GM23338 (cell line): ENCODE data around the gene PCDHGA9. TPM values are rescaled to one million over a fixed set of nuclear protein-coding genes. Genes with fewer than 3 reads are reported as not detected.

ENCODE experiments used
- ATAC-seq: fragments of 200-7000 bp; cut with Tn5 transposase; 3 replicates; pipeline ENCODE4 v1.9.1; 2020
- DNase-seq: peaks from one replicate; pipeline ENCODE4 v3.0.0-alpha.2; 2015; ENCODE audit warnings: low spot score
- H2AFZ ChIP-seq: fragments of 200-600 bp; sonication (generic); 2 replicates; pipeline ENCODE4 v1.8.0; 2016; ENCODE audit warnings: antibody characterized with exemption, mild to moderate bottlenecking, moderate library complexity
- H3F3A ChIP-seq: fragments of 200-600 bp; sonication (generic); replicated peaks from 2 replicates; pipeline ENCODE4 v1.8.0; 2017; ENCODE audit warnings: antibody characterized with exemption, mixed run types, low read depth
- H3K27ac ChIP-seq: fragments of 200-600 bp; sonication (generic); 2 replicates; pipeline ENCODE4 v1.6.1; 2016; ENCODE audit warnings: low read depth
- H3K27me3 ChIP-seq: fragments of 200-600 bp; sonication (generic); 2 replicates; pipeline ENCODE4 v1.8.0; 2016; ENCODE audit warnings: mild to moderate bottlenecking, mixed run types, moderate library complexity; ENCODE audit not compliant: insufficient read depth
- H3K36me3 ChIP-seq: fragments of 200-600 bp; sonication (generic); 2 replicates; pipeline ENCODE4 v1.8.0; 2016; ENCODE audit warnings: mild to moderate bottlenecking; ENCODE audit not compliant: insufficient read depth
- H3K4me1 ChIP-seq: fragments of 200-600 bp; sonication (generic); 2 replicates; pipeline ENCODE4 v1.8.0; 2016; ENCODE audit warnings: mild to moderate bottlenecking, moderate library complexity; ENCODE audit not compliant: insufficient read depth
- H3K4me2 ChIP-seq: fragments of 200-600 bp; sonication (generic); 2 replicates; pipeline ENCODE4 v1.7.1; 2017; ENCODE audit warnings: mixed run types
- H3K4me3 ChIP-seq: fragments of 200-600 bp; sonication (generic); 2 replicates; pipeline ENCODE4 v1.6.1; 2016; ENCODE audit warnings: mixed run types
- H3K79me2 ChIP-seq: fragments of 200-600 bp; sonication (generic); replicated peaks from 2 replicates; pipeline ENCODE4 v1.8.0; 2017; ENCODE audit warnings: mild to moderate bottlenecking; ENCODE audit not compliant: insufficient read depth
- H3K9me2 ChIP-seq: fragments of 200-600 bp; sonication (generic); 2 replicates; pipeline ENCODE4 v1.8.0; 2017; ENCODE audit not compliant: insufficient read depth
- H4K20me1 ChIP-seq: fragments of 200-600 bp; sonication (generic); replicated peaks from 2 replicates; pipeline ENCODE4 v1.8.0; 2017; ENCODE audit warnings: mild to moderate bottlenecking; ENCODE audit not compliant: insufficient read depth
- H3K27ac Mint-ChIP-seq: 2 replicates; pipeline ENCODE4 v1.8.0; 2020; ENCODE audit warnings: inconsistent platforms, mild to moderate bottlenecking, moderate library complexity, mixed read lengths
- H3K27me3 Mint-ChIP-seq: 3 replicates; pipeline ENCODE4 v1.8.0; 2022; ENCODE audit warnings: low read depth, mild to moderate bottlenecking, moderate library complexity, mixed read lengths, inconsistent platforms; ENCODE audit not compliant: insufficient read depth, poor library complexity
- H3K36me3 Mint-ChIP-seq: 3 replicates; pipeline ENCODE4 v1.8.0; 2021; ENCODE audit warnings: low read depth, mild to moderate bottlenecking, inconsistent platforms, moderate library complexity, mixed read lengths
- H3K4me1 Mint-ChIP-seq: 3 replicates; pipeline ENCODE4 v1.8.0; 2020; ENCODE audit warnings: mild to moderate bottlenecking, inconsistent platforms, mixed read lengths
- H3K4me3 Mint-ChIP-seq: 3 replicates; pipeline ENCODE4 v1.8.0; 2021; ENCODE audit warnings: moderate library complexity, mild to moderate bottlenecking, inconsistent platforms, mixed read lengths
- H3K9me3 Mint-ChIP-seq: 3 replicates; pipeline ENCODE4 v1.8.0; 2020; ENCODE audit warnings: moderate library complexity, mild to moderate bottlenecking, inconsistent platforms, mixed read lengths
- CREB1 ChIP-seq: fragments of 250-450 bp; sonication (Bioruptor Pico); IDR thresholded peaks from 2 replicates; pipeline ENCODE4 v1.5.0; 2020; ENCODE audit warnings: low read depth, mild to moderate bottlenecking, moderate library complexity
- EZH2 ChIP-seq: fragments of 200-600 bp; sonication (generic); IDR thresholded peaks from one replicate; pipeline ENCODE4 v1.8.0; 2017; ENCODE audit warnings: antibody characterized with exemption, mild to moderate bottlenecking, low read depth; ENCODE audit not compliant: unreplicated experiment
- EZH2phosphoT487 ChIP-seq: fragments of 200-600 bp; sonication (generic); IDR thresholded peaks from one replicate; pipeline ENCODE4 v1.8.1; 2018; ENCODE audit warnings: antibody characterized with exemption; ENCODE audit not compliant: unreplicated experiment
- JUNB ChIP-seq: IDR thresholded peaks from one replicate; pipeline ENCODE4 v1.6.1; 2016; ENCODE audit warnings: antibody characterized with exemption; ENCODE audit not compliant: unreplicated experiment
- NANOG ChIP-seq: IDR thresholded peaks from 2 replicates; pipeline ENCODE4 v1.6.1; 2016; ENCODE audit warnings: antibody characterized with exemption, borderline replicate concordance
- POLR2AphosphoS5 ChIP-seq: IDR thresholded peaks from 2 replicates; pipeline ENCODE4 v1.6.1; 2016; ENCODE audit warnings: antibody characterized with exemption, low read depth
- STAT1 ChIP-seq: IDR thresholded peaks from one replicate; pipeline ENCODE4 v1.6.1; 2016; ENCODE audit warnings: antibody characterized with exemption; ENCODE audit not compliant: unreplicated experiment
- ZNF114 ChIP-seq: fragments of 250-450 bp; sonication (Bioruptor Pico); IDR thresholded peaks from 2 replicates; pipeline ENCODE4 v1.5.0; 2020; ENCODE audit warnings: mild to moderate bottlenecking, moderate library complexity
- ZNF331 ChIP-seq: fragments of 250-450 bp; sonication (Bioruptor Pico); IDR thresholded peaks from 2 replicates; pipeline ENCODE4 v1.5.0; 2020; ENCODE audit warnings: low read depth, mild to moderate bottlenecking, moderate library complexity
- polyA plus RNA-seq: library from polyadenylated mRNA; unstranded; fragments of >200 nt; fragmentation: Nextera tagmentation; extraction: Ambion mirVana; gene quantifications from 2 replicates; pipeline ENCODE4 v1.2.1, GENCODE V29; 2016
- total RNA-seq: library from RNA; depleted of rRNA; stranded (reverse); fragments of >200 nt; shearing (Covaris generic); gene quantifications from 2 replicates; pipeline ENCODE4 v1.2.3, GENCODE V29; 2014
- TF ChIP-seq, protein P1 (sequence below), 2 experiments: fragments of 200-600 bp in 1 of 2; sonication (generic) in 1 of 2; conservative IDR thresholded peaks; 2 replicates each; pipeline versions ENCODE4 v1.5.1 to v1.6.1; 2016 to 2017; ENCODE audit warnings: antibody characterized with exemption in 2 of 2, low read depth in 2 of 2, mild to moderate bottlenecking in 2 of 2, moderate library complexity in 1 of 2
- TF ChIP-seq, protein P2 (sequence below): IDR thresholded peaks from one replicate; pipeline ENCODE4 v1.6.1; 2018; ENCODE audit warnings: antibody characterized with exemption; ENCODE audit not compliant: unreplicated experiment
- TF ChIP-seq, protein P3 (sequence below): IDR thresholded peaks from 2 replicates; pipeline ENCODE4 v1.6.1; 2016; ENCODE audit warnings: antibody characterized with exemption
- TF ChIP-seq, protein P4 (sequence below): fragments of 250-450 bp; sonication (Bioruptor Pico); IDR thresholded peaks from 2 replicates; pipeline ENCODE4 v1.5.0; 2020; ENCODE audit warnings: mild to moderate bottlenecking, moderate library complexity

The PCDHGA9 gene
- total and polyA plus RNA-seq, 2 experiments from 2014 or later = 0.50 to 5.5 TPM

DNA sequence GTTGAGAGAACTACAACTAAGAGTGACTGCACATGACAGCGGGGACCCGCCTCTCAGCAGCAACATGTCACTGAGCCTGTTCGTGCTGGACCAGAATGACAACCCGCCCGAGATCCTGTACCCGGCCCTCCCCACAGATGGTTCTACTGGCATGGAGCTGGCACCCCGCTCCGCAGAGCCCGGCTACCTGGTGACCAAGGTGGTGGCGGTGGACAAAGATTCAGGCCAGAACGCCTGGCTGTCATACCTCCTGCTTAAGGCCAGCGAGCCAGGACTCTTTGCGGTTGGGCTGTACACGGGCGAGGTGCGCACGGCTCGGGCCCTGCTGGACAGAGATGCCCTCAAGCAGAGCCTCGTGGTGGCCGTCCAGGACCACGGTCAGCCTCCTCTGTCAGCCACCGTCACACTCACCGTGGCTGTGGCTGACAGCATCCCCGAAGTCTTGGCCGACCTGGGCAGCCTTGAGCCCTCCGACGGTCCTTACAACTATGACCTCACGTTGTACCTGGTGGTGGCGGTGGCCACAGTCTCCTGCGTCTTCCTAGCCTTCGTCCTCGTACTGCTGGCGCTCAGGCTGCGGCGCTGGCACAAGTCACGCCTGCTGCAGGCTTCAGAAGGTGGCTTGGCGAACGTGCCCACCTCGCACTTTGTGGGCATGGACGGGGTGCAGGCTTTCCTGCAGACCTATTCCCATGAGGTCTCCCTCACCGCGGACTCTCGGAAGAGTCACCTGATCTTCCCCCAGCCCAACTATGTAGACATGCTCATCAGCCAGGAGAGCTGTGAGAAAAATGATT is 17.9 kb upstream of the PCDHGA9 start:
- Mint-ChIP-seq H3K9me3 (peaks cover 71% of the 10 kb centered on the region), H3K27me3 (peaks cover 10% of the 10 kb centered on the region)

More for the DNA sequence above, 17.9 kb upstream of the PCDHGA9 start:
- no peak for DNase-seq
- Histone ChIP-seq H3K27ac (no peak overlapping the region), H3K4me2 (no peak overlapping the region), H4K20me1 (no peaks in the 10 kb centered on the region), H3F3A (no peaks in the 10 kb centered on the region), H2AFZ (no peak overlapping the region), H3K79me2 (no peaks in the 10 kb centered on the region), H3K4me3 (no peak overlapping the region), H3K4me1 (0 out of 2 replicates have a peak, but pooled peaks cover 5% of the 10 kb centered on the region), H3K27me3 (peaks cover 7% of the 10 kb centered on the region; the same call in 1 of the 2 replicates), H3K9me2 (no peaks in the 10 kb centered on the region), H3K36me3 (no peaks in the 10 kb centered on the region)
- Mint-ChIP-seq H3K4me1 (no peaks in the 10 kb centered on the region), H3K4me3 (no peak overlapping the region), H3K36me3 (peaks cover 59% of the 10 kb centered on the region), H3K27ac (no peak overlapping the region)
- ATAC-seq = no peak
- TF ChIP-seq ZNF331 (CRISPR knock-in tag) (no peak), EZH2 (no peak), NANOG (no peak), EZH2phosphoT487 (no peak), ZNF114 (CRISPR knock-in tag) (no peak), CREB1 (CRISPR knock-in tag) (no peak), STAT1 (no peak), JUNB (no peak), POLR2AphosphoS5 (no peak)
- TF ChIP-seq, protein P1, sequence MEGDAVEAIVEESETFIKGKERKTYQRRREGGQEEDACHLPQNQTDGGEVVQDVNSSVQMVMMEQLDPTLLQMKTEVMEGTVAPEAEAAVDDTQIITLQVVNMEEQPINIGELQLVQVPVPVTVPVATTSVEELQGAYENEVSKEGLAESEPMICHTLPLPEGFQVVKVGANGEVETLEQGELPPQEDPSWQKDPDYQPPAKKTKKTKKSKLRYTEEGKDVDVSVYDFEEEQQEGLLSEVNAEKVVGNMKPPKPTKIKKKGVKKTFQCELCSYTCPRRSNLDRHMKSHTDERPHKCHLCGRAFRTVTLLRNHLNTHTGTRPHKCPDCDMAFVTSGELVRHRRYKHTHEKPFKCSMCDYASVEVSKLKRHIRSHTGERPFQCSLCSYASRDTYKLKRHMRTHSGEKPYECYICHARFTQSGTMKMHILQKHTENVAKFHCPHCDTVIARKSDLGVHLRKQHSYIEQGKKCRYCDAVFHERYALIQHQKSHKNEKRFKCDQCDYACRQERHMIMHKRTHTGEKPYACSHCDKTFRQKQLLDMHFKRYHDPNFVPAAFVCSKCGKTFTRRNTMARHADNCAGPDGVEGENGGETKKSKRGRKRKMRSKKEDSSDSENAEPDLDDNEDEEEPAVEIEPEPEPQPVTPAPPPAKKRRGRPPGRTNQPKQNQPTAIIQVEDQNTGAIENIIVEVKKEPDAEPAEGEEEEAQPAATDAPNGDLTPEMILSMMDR (conservative IDR thresholded peaks at IDR 0.05; ENCODE audit: low read depth in 2 of 2) = no peak
- TF ChIP-seq, protein P2, sequence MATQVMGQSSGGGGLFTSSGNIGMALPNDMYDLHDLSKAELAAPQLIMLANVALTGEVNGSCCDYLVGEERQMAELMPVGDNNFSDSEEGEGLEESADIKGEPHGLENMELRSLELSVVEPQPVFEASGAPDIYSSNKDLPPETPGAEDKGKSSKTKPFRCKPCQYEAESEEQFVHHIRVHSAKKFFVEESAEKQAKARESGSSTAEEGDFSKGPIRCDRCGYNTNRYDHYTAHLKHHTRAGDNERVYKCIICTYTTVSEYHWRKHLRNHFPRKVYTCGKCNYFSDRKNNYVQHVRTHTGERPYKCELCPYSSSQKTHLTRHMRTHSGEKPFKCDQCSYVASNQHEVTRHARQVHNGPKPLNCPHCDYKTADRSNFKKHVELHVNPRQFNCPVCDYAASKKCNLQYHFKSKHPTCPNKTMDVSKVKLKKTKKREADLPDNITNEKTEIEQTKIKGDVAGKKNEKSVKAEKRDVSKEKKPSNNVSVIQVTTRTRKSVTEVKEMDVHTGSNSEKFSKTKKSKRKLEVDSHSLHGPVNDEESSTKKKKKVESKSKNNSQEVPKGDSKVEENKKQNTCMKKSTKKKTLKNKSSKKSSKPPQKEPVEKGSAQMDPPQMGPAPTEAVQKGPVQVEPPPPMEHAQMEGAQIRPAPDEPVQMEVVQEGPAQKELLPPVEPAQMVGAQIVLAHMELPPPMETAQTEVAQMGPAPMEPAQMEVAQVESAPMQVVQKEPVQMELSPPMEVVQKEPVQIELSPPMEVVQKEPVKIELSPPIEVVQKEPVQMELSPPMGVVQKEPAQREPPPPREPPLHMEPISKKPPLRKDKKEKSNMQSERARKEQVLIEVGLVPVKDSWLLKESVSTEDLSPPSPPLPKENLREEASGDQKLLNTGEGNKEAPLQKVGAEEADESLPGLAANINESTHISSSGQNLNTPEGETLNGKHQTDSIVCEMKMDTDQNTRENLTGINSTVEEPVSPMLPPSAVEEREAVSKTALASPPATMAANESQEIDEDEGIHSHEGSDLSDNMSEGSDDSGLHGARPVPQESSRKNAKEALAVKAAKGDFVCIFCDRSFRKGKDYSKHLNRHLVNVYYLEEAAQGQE = no peak
- TF ChIP-seq, protein P3, sequence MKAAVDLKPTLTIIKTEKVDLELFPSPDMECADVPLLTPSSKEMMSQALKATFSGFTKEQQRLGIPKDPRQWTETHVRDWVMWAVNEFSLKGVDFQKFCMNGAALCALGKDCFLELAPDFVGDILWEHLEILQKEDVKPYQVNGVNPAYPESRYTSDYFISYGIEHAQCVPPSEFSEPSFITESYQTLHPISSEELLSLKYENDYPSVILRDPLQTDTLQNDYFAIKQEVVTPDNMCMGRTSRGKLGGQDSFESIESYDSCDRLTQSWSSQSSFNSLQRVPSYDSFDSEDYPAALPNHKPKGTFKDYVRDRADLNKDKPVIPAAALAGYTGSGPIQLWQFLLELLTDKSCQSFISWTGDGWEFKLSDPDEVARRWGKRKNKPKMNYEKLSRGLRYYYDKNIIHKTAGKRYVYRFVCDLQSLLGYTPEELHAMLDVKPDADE = no peak
- TF ChIP-seq, protein P4, sequence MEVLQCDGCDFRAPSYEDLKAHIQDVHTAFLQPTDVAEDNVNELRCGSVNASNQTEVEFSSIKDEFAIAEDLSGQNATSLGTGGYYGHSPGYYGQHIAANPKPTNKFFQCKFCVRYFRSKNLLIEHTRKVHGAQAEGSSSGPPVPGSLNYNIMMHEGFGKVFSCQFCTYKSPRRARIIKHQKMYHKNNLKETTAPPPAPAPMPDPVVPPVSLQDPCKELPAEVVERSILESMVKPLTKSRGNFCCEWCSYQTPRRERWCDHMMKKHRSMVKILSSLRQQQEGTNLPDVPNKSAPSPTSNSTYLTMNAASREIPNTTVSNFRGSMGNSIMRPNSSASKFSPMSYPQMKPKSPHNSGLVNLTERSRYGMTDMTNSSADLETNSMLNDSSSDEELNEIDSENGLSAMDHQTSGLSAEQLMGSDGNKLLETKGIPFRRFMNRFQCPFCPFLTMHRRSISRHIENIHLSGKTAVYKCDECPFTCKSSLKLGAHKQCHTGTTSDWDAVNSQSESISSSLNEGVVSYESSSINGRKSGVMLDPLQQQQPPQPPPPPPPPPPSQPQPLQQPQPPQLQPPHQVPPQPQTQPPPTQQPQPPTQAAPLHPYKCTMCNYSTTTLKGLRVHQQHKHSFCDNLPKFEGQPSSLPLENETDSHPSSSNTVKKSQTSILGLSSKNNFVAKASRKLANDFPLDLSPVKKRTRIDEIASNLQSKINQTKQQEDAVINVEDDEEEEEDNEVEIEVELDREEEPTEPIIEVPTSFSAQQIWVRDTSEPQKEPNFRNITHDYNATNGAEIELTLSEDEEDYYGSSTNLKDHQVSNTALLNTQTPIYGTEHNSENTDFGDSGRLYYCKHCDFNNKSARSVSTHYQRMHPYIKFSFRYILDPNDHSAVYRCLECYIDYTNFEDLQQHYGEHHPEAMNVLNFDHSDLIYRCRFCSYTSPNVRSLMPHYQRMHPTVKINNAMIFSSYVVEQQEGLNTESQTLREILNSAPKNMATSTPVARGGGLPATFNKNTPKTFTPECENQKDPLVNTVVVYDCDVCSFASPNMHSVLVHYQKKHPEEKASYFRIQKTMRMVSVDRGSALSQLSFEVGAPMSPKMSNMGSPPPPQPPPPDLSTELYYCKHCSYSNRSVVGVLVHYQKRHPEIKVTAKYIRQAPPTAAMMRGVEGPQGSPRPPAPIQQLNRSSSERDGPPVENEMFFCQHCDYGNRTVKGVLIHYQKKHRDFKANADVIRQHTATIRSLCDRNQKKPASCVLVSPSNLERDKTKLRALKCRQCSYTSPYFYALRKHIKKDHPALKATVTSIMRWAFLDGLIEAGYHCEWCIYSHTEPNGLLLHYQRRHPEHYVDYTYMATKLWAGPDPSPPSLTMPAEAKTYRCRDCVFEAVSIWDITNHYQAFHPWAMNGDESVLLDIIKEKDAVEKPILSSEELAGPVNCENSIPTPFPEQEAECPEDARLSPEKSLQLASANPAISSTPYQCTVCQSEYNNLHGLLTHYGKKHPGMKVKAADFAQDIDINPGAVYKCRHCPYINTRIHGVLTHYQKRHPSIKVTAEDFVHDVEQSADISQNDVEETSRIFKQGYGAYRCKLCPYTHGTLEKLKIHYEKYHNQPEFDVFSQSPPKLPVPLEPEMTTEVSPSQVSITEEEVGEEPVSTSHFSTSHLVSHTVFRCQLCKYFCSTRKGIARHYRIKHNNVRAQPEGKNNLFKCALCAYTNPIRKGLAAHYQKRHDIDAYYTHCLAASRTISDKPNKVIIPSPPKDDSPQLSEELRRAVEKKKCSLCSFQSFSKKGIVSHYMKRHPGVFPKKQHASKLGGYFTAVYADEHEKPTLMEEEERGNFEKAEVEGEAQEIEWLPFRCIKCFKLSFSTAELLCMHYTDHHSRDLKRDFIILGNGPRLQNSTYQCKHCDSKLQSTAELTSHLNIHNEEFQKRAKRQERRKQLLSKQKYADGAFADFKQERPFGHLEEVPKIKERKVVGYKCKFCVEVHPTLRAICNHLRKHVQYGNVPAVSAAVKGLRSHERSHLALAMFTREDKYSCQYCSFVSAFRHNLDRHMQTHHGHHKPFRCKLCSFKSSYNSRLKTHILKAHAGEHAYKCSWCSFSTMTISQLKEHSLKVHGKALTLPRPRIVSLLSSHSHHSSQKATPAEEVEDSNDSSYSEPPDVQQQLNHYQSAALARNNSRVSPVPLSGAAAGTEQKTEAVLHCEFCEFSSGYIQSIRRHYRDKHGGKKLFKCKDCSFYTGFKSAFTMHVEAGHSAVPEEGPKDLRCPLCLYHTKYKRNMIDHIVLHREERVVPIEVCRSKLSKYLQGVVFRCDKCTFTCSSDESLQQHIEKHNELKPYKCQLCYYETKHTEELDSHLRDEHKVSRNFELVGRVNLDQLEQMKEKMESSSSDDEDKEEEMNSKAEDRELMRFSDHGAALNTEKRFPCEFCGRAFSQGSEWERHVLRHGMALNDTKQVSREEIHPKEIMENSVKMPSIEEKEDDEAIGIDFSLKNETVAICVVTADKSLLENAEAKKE = no peak
